ENCODE data around the gene TMEM52B. TPM values are rescaled to one million over a fixed set of nuclear protein-coding genes. Genes with fewer than 3 reads are reported as not detected.
A peak's percentile ranks its signal among the peaks of the same experiment; 100 is the strongest.

Gene TMEM52B
- total RNA-seq, 2 experiments from 2014 or later: not detected

DNA sequence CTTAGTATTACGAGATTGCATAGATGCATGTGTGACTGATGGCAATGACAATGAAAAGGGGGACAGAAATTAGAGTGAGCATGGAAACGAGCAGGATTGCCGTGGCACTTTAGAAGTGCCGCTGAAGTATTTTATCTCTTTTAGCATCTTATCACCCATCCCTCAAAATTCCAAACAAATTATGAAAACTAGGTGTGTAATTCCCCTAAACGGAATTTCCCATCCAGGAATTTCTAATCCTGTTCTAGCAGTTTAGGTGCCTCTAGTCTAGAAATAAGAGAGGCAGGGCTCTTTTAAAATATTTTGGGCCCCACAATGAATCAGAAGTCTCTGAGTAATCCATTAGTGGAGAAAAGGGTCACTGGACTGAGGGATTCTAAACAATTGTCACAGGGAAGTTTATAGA lies 947 bp downstream of the TMEM52B start:
- POLR2A ChIA-PET: no interaction called here

DNA sequence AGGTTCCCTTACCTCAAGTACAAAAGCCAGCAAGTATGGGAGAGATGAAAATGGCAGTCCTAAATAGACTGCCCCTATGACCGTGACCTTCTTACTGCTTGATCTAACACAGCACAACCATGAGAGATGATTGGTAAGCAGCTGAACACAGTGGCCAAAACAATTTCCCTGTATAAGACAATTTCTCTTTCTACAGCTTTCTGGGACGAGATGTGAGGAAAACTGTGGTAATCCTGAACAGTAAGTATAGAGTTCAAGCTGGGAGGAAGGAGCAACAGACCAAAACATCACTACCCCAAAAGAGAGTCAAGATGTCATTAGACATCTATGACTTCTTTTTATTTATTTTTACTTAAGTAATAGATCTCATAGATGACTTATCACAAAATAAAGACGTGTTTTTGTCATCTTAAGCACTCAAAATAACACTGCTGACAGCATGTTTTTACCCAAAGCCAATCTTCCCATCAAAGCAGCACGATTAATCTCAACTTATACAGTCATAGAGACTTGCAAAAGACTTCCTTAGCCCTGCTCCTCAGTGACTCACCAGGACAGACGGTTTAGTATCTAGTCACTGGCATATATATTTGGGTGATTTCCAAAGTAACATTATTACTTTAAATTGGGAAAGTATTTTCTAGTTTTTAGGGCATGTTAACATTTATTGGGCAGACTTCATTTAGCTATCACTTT lies 3.7 kb downstream of the TMEM52B start:
- H3K27me3 Mint-ChIP-seq: peaks cover 46% of the 10 kb centered on the region
- POLR2A ChIA-PET: no interaction called here
- Histone ChIP-seq H3K36me3 (ENCODE audit: insufficient read depth, low read length) (no peaks in the 10 kb centered on the region), H3K27me3 (ENCODE audit: control insufficient read depth in 1 of 2, insufficient read depth in 2 of 2, low read length in 2 of 2) (peaks cover 7 to 14% of the 10 kb centered on the region in 2 experiments), H3K27ac (ENCODE audit: low read depth in 1 of 2, low read length in 2 of 2) (no peak overlapping the region), H3K9me3 (ENCODE audit: control insufficient read depth in 1 of 2, insufficient read depth in 1 of 2, low read length in 2 of 2) (no peaks in the 10 kb centered on the region), H3K4me3 (ENCODE audit: low read length) (no peak overlapping the region), H3K4me1 (ENCODE audit: insufficient read depth, low read length) (no peaks in the 10 kb centered on the region)
- TF ChIP-seq, protein P1, sequence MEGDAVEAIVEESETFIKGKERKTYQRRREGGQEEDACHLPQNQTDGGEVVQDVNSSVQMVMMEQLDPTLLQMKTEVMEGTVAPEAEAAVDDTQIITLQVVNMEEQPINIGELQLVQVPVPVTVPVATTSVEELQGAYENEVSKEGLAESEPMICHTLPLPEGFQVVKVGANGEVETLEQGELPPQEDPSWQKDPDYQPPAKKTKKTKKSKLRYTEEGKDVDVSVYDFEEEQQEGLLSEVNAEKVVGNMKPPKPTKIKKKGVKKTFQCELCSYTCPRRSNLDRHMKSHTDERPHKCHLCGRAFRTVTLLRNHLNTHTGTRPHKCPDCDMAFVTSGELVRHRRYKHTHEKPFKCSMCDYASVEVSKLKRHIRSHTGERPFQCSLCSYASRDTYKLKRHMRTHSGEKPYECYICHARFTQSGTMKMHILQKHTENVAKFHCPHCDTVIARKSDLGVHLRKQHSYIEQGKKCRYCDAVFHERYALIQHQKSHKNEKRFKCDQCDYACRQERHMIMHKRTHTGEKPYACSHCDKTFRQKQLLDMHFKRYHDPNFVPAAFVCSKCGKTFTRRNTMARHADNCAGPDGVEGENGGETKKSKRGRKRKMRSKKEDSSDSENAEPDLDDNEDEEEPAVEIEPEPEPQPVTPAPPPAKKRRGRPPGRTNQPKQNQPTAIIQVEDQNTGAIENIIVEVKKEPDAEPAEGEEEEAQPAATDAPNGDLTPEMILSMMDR (IDR thresholded peaks at IDR 0.05): no peak
- H3K4me3 Mint-ChIP-seq: no peak overlapping the region
- H3K4me1 Mint-ChIP-seq (ENCODE audit: low read depth): no peaks in the 10 kb centered on the region
- intact Hi-C loops (cut with DNase I, micrococcal nuclease): no loop called here
- H3K36me3 Mint-ChIP-seq (ENCODE audit: low read depth): no peaks in the 10 kb centered on the region
- no peak overlapping the region for H3K27ac Mint-ChIP-seq
- CTCF ChIA-PET: no interaction called here
- H3K9me3 Mint-ChIP-seq: no peaks in the 10 kb centered on the region
- peak in 2 of 14 experiments; percentile 55 to 67 for DNase-seq
- no peak for ATAC-seq (ENCODE audit: poor library complexity)

More for the DNA sequence above, 947 bp downstream of the TMEM52B start:
- Histone ChIP-seq H3K27ac (ENCODE audit: low read depth in 1 of 2, low read length in 2 of 2) (no peak overlapping the region), H3K4me1 (ENCODE audit: insufficient read depth, low read length) (no peaks in the 10 kb centered on the region), H3K36me3 (ENCODE audit: insufficient read depth, low read length) (no peaks in the 10 kb centered on the region), H3K4me3 (ENCODE audit: low read length) (no peak overlapping the region), H3K27me3 (ENCODE audit: control insufficient read depth in 1 of 2, insufficient read depth in 2 of 2, low read length in 2 of 2) (peaks cover 5 to 14% of the 10 kb centered on the region in 2 experiments), H3K9me3 (ENCODE audit: control insufficient read depth in 1 of 2, insufficient read depth in 1 of 2, low read length in 2 of 2) (no peaks in the 10 kb centered on the region)
- ATAC-seq (ENCODE audit: poor library complexity) (no peak), DNase-seq (no peak)
- Mint-ChIP-seq H3K27ac (no peak overlapping the region), H3K4me3 (no peak overlapping the region), H3K9me3 (no peaks in the 10 kb centered on the region), H3K36me3 (ENCODE audit: low read depth) (no peaks in the 10 kb centered on the region), H3K4me1 (ENCODE audit: low read depth) (no peaks in the 10 kb centered on the region), H3K27me3 (peaks cover 46% of the 10 kb centered on the region)
- TF ChIP-seq, protein P1 (IDR thresholded peaks at IDR 0.05): no peak
- CTCF ChIA-PET: no interaction called here
- intact Hi-C loops (cut with DNase I, micrococcal nuclease): no loop called here

DNA sequence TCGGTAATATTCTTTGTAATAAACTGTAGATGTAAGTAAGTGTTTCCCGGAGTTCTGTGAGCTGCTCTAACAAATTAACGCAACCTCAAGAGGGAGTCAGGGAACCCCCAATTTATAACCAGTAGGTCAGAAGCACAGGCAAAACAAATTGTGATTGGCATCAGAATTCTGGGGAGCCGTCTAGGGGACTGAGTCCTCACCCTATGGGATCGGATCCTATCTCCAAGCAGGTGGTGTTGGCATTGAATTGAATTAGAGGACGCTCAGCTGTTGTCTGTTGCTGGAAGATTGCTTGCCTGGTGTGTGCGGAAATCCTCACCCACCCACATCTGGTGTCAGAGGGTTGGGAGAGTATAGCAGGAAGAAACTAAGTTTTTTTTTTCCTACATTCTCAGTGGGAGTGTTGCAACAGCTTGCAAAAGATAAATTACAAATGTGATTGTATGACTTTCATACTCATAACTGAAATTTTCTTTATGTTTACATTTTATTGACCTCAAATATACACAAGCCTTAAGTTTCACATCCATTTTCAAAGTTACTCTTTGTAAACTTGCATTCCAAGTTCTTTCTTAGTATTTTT lies 5.5 kb downstream of the TMEM52B start:
- Mint-ChIP-seq H3K4me3 (no peak overlapping the region), H3K9me3 (no peaks in the 10 kb centered on the region), H3K36me3 (ENCODE audit: low read depth) (no peaks in the 10 kb centered on the region), H3K4me1 (ENCODE audit: low read depth) (no peaks in the 10 kb centered on the region), H3K27me3 (peaks cover 41% of the 10 kb centered on the region), H3K27ac (no peak overlapping the region)
- no peak overlapping the region for H3K4me3 ChIP-seq (ENCODE audit: low read length)
- intact Hi-C loops (cut with DNase I, micrococcal nuclease): no loop called here
- H3K27ac ChIP-seq (ENCODE audit: low read depth in 1 of 2, low read length in 2 of 2): no peak overlapping the region
- TF ChIP-seq, protein P1 (IDR thresholded peaks at IDR 0.05): no peak
- CTCF ChIA-PET: no interaction called here
- no peaks in the 10 kb centered on the region for H3K36me3 ChIP-seq (ENCODE audit: insufficient read depth, low read length)
- peaks cover 7 to 14% of the 10 kb centered on the region in 2 experiments for H3K27me3 ChIP-seq (ENCODE audit: control insufficient read depth in 1 of 2, insufficient read depth in 2 of 2, low read length in 2 of 2)
- H3K9me3 ChIP-seq (ENCODE audit: control insufficient read depth in 1 of 2, insufficient read depth in 1 of 2, low read length in 2 of 2): no peaks in the 10 kb centered on the region
- ATAC-seq (ENCODE audit: poor library complexity): no peak
- POLR2A ChIA-PET: no interaction called here
- peak in 1 of 14 experiments; percentile 19 for DNase-seq
- no peaks in the 10 kb centered on the region for H3K4me1 ChIP-seq (ENCODE audit: insufficient read depth, low read length)

All from CD4-positive, alpha-beta T cell (primary cell).